DOHH2 (cell line): ENCODE data around the gene TRAF2.
A peak's percentile ranks its signal among the peaks of the same experiment; 100 is the strongest.
"Not testable (repeated sequence)": the region's sequence is repeated elsewhere in the genome, so short reads cannot be mapped to it uniquely, and the experiment has no call there.

Experiments
- H3F3A ChIP-seq: fragments of 200-600 bp; sonication (generic), shearing (Covaris generic); 2 replicates; pipeline ENCODE4 v1.6.0; 2016; ENCODE audit warnings: antibody characterized with exemption, mild to moderate bottlenecking; ENCODE audit not compliant: control insufficient read depth, insufficient read depth
- H3K27ac ChIP-seq: fragments of 200-600 bp; sonication (generic); 2 replicates; pipeline ENCODE4 v1.5.1; 2014; ENCODE audit warnings: low read depth, mild to moderate bottlenecking, low read length, moderate library complexity
- H3K27me3 ChIP-seq: fragments of 200-600 bp; sonication (generic); 2 replicates; pipeline ENCODE4 v1.6.1; 2014; ENCODE audit warnings: mild to moderate bottlenecking, low read length, mixed read lengths; ENCODE audit not compliant: control insufficient read depth
- H3K36me3 ChIP-seq: fragments of 200-600 bp; sonication (generic); 2 replicates; pipeline ENCODE4 v1.6.1; 2014; ENCODE audit warnings: mild to moderate bottlenecking, low read length, moderate library complexity, mixed read lengths; ENCODE audit not compliant: control insufficient read depth
- H3K4me1 ChIP-seq: fragments of 200-600 bp; sonication (generic); 2 replicates; pipeline ENCODE4 v1.6.1; 2014; ENCODE audit warnings: mild to moderate bottlenecking, low read length, mixed read lengths; ENCODE audit not compliant: control insufficient read depth
- H3K4me2 ChIP-seq: fragments of 200-600 bp; sonication (generic); 2 replicates; pipeline ENCODE4 v1.6.0; 2014; ENCODE audit warnings: mild to moderate bottlenecking, low read length, moderate library complexity
- H3K4me3 ChIP-seq: fragments of 200-600 bp; sonication (generic); 2 replicates; pipeline ENCODE4 v1.5.1; 2014; ENCODE audit warnings: mild to moderate bottlenecking, low read length, mixed read lengths
- H3K79me2 ChIP-seq: fragments of 200-600 bp; sonication (generic); 2 replicates; pipeline ENCODE4 v1.6.1; 2014; ENCODE audit warnings: mild to moderate bottlenecking, low read length, mixed read lengths; ENCODE audit not compliant: control insufficient read depth
- H3K9me2 ChIP-seq: fragments of 200-600 bp; sonication (generic); replicated peaks from 2 replicates; pipeline ENCODE4 v1.6.1; 2014; ENCODE audit warnings: mild to moderate bottlenecking, low read length, mixed read lengths; ENCODE audit not compliant: control insufficient read depth
- H3K9me3 ChIP-seq: fragments of 200-600 bp; sonication (generic); 2 replicates; pipeline ENCODE4 v1.6.1; 2014; ENCODE audit warnings: antibody characterized with exemption, low read length, mixed read lengths; ENCODE audit not compliant: control insufficient read depth, insufficient read depth
- H4K20me1 ChIP-seq: fragments of 200-600 bp; sonication (generic); 2 replicates; pipeline ENCODE4 v1.6.0; 2014; ENCODE audit warnings: low read depth, mild to moderate bottlenecking, antibody characterized with exemption, low read length, moderate library complexity; ENCODE audit not compliant: control insufficient read depth, insufficient read depth
- EZH2phosphoT487 ChIP-seq: fragments of 200-600 bp; sonication (generic); IDR thresholded peaks from 2 replicates; pipeline ENCODE4 v1.6.1; 2017; ENCODE audit warnings: borderline replicate concordance, mild to moderate bottlenecking, antibody characterized with exemption, low read length, moderate library complexity, mixed read lengths
- TF ChIP-seq, protein P1 (sequence below): fragments of 200-600 bp; sonication (generic); IDR thresholded peaks from one replicate; pipeline ENCODE4 v1.5.1; 2014; ENCODE audit warnings: antibody characterized with exemption, mild to moderate bottlenecking, low read depth, low read length; ENCODE audit not compliant: poor library complexity, severe bottlenecking

TRAF2 gene

DNA sequence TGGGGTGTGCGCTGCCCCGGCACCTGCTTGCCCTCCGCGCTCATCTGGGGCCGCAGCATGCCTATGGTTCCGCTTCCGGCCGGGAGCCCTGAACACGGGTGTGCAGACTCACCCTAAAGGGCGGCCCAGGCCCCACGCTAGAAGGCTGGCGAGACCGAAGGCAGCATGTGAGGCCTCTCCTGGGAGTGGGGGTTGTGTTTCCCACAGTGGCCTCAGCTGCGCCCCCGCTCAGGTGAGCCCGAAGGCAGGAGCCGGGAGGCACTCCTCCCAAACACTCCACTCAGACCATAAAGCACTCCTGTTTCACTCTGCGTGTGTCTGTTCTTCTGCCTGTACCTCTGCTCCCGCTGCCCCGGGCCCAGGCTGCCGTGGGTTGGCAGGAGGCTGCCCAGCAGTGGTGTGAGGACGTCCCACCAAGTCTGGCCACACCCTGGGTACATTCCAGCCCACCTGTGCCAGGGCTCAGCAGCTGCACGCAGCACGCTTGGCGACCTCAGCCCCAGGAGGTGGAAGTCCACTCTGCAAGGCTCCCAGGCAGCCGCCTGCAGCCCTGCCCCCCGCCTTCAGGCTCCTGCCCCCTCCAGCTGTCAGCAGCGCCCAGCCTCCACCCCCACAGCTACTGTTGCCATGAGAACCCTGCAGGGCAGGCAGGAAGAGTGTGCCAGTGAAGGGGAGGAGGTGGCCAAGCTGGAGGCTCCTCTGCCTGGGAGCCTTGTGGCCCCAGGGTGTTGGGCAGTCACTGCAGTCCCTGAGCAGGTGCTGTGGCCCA, 45.3 kb upstream of the TRAF2 start:
- Histone ChIP-seq H3K4me2 (no peak overlapping the region), H3K36me3 (peaks cover 19% of the 10 kb centered on the region), H3K27ac (no peak overlapping the region), H3K4me3 (no peak overlapping the region), H4K20me1 (peaks cover 5% of the 10 kb centered on the region; the same call in 1 of the 2 replicates), H3K27me3 (no peaks in the 10 kb centered on the region), H3K9me2 (no peaks in the 10 kb centered on the region), H3F3A (no peaks in the 10 kb centered on the region; the same call in 1 of the 2 replicates), H3K9me3 (no peaks in the 10 kb centered on the region), H3K4me1 (peaks cover 22% of the 10 kb centered on the region), H3K79me2 (no peaks in the 10 kb centered on the region)
- TF ChIP-seq, protein P1, sequence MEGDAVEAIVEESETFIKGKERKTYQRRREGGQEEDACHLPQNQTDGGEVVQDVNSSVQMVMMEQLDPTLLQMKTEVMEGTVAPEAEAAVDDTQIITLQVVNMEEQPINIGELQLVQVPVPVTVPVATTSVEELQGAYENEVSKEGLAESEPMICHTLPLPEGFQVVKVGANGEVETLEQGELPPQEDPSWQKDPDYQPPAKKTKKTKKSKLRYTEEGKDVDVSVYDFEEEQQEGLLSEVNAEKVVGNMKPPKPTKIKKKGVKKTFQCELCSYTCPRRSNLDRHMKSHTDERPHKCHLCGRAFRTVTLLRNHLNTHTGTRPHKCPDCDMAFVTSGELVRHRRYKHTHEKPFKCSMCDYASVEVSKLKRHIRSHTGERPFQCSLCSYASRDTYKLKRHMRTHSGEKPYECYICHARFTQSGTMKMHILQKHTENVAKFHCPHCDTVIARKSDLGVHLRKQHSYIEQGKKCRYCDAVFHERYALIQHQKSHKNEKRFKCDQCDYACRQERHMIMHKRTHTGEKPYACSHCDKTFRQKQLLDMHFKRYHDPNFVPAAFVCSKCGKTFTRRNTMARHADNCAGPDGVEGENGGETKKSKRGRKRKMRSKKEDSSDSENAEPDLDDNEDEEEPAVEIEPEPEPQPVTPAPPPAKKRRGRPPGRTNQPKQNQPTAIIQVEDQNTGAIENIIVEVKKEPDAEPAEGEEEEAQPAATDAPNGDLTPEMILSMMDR = no peak
- no peak for TF ChIP-seq EZH2phosphoT487

DNA sequence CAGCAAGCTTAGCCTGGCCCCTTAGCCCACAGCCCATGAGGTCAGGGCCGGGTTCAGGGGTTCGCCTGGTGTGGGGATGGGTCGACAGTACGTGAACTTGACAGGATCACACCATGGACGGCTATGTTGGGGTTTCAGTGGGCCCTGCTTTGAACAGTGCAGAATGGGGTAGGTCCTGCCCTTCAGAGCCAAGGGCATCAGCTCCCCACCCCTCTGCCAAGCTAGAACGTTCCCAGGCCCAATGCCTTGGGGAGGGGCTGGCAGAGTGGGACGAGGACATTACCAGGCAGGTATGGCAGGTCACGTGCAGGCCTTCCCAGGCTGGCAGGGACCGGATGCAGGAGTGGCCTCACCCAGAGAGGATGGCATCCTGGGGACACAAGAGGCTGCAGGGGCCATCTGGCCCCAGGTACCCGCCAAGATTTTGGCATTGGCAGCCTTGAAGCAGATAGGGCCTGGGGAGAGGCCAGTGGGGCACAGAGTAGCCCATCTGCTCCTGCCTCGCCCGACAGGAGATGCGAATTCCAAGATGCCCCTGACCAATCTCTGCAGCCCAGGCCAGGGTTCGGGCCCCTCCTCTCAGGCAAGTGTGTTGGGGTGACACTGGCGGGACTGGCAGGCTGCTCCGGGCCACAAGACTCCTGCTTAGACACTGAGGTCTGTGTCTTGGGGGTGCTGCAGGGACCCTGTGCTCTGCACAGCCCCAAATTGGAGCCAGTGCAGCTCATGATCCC, 44.5 kb upstream of the TRAF2 start:
- H3K9me2 ChIP-seq, H3K27me3 ChIP-seq, H3K9me3 ChIP-seq, H3K27ac ChIP-seq, H3K79me2 ChIP-seq, H4K20me1 ChIP-seq, H3F3A ChIP-seq: not testable (repeated sequence)
- Histone ChIP-seq H3K4me2 (peak overlapping the region; percentile 99), H3K4me1 (peaks cover 22% of the 10 kb centered on the region), H3K4me3 (peak overlapping the region; percentile 78), H3K36me3 (peaks cover 17% of the 10 kb centered on the region)

DNA sequence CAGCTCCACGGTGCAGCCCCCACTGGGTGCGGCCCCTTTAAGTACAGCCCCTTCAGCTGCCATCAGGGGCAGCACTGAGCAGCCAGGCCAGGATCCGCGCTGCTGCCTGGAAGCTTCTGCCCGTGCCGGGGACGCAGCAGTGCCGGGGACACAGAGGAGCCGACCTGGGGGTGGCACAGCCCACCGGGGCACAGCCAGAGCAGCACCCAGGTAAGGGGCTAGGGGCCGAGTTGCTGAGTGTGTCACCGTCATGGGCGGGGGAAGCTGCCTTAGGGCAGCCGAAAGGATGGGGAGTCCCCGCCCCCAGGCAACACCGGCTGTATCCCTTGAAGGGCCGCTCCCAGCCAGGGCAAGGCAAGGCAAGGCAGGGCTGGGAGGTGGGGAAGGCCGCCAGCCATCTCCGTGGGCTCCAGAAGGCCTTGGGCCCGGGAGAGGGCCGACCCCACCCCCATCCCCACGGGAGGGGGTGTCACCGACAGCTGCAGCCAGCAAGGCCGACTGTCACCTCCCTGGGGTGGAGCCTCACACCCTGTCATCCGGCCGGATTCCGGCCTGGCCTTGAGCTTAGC, 43.9 kb upstream of the TRAF2 start, which contains the start of gene AJM1:
AJM1 (plus strand) TSS at position 99 of the 569 bp plus-strand sequence. CDS start 1,937 bp downstream, outside the sequence.
- H3K27me3 ChIP-seq, H3K9me3 ChIP-seq, H3K9me2 ChIP-seq, H3K79me2 ChIP-seq, H4K20me1 ChIP-seq, H3K27ac ChIP-seq, H3F3A ChIP-seq: not testable (repeated sequence)
- peak within 1 kb of the TSS; percentile 99 for H3K4me2 ChIP-seq
- peaks cover 24% of the 10 kb centered on the region for H3K4me1 ChIP-seq
- peaks cover 17% of the 10 kb centered on the region for H3K36me3 ChIP-seq
- TF ChIP-seq, protein P1 = peak; percentile 88
- H3K4me3 ChIP-seq = peak within 1 kb of the TSS; percentile 78

DNA sequence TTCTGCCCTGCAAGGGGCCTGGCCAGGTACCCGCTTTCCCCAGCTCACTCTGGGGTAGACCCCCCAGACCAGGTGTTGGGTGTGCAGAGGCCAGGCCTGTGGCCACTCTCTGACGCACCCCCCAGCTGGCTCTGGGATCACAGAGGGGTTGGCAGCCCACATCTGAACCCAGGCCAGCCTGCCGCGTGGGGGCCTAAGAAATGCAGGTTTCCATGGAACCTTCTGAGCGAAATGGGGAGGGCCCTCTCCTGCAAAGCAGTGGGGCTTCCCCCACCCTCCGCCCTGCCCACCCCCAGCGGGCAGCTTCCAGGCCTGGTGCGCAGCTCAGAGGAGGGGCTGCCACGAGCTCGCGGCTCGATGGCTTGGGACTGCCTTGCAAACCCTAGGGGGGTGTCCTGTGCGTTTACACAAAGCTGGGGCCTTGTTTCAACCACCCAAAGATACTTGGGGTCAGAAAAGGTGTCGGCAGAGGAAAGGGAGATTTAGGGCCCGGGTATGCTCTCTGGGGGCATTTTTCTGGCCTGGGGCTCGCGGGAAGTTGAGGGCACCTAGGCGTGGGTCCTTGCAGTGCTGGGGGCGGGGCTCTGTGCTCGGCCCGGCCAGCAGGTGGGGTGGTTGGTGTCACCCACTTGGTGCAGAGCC, 43.0 kb upstream of the TRAF2 start:
- not testable (repeated sequence) for H3F3A ChIP-seq, H3K27ac ChIP-seq, H3K79me2 ChIP-seq, H3K9me2 ChIP-seq, H3K27me3 ChIP-seq, H4K20me1 ChIP-seq, H3K9me3 ChIP-seq, H3K4me3 ChIP-seq
- Histone ChIP-seq H3K4me1 (peaks cover 31% of the 10 kb centered on the region), H3K4me2 (peak overlapping the region; percentile 33), H3K36me3 (peaks cover 17% of the 10 kb centered on the region)
